CD4-positive, alpha-beta memory T cell (primary cell): ENCODE data around the gene SLCO3A1. TPM values are rescaled to one million over a fixed set of nuclear protein-coding genes. Genes with fewer than 3 reads are reported as not detected.

Experiments
- CTCF ChIA-PET: fragments of 350-600 bp; sonication (Branson Sonifier 250); formaldehyde crosslinking; loops from one replicate; lab custom pipeline; 2021; ENCODE audit warnings: inconsistent platforms; ENCODE audit not compliant: partially characterized antibody; lab: Charles Lee
- POLR2A ChIA-PET: fragments of 350-600 bp; sonication (Branson Sonifier 250); formaldehyde crosslinking; loops from one replicate; lab custom pipeline; 2021; ENCODE audit not compliant: partially characterized antibody; lab: Charles Lee
- DNase-seq, 5 donors: peaks; one replicate each; pipeline versions ENCODE4 v3.0.0 to v3.0.0-alpha.2; 2020 to 2022; ENCODE audit warnings: mixed read lengths in 1 of 5
- H3K27ac ChIP-seq: one replicate; pipeline ENCODE4 v1.7.0; 2013; ENCODE audit warnings: low read depth, low read length
- H3K27me3 ChIP-seq: 2 replicates; pipeline ENCODE4 v1.7.0; 2013; ENCODE audit warnings: mild to moderate bottlenecking, low read length, moderate library complexity; ENCODE audit not compliant: insufficient read depth
- H3K36me3 ChIP-seq: 2 replicates; pipeline ENCODE4 v1.7.0; 2013; ENCODE audit warnings: mild to moderate bottlenecking, low read length, moderate library complexity; ENCODE audit not compliant: insufficient read depth
- H3K4me1 ChIP-seq: 2 replicates; pipeline ENCODE4 v1.7.0; 2013; ENCODE audit warnings: mild to moderate bottlenecking, low read length, moderate library complexity; ENCODE audit not compliant: insufficient read depth
- H3K4me3 ChIP-seq, 2 donors: one replicate each; pipeline ENCODE4 v1.7.0; 2013; ENCODE audit warnings: low read length in 2 of 2, mild to moderate bottlenecking in 1 of 2
- H3K9me3 ChIP-seq, 2 donors: one replicate each; pipeline ENCODE4 v1.7.0; 2013; ENCODE audit warnings: low read length in 2 of 2, control low read depth in 1 of 2; ENCODE audit not compliant: control insufficient read depth in 1 of 2
- H3K27ac Mint-ChIP-seq, 7 donors: one replicate each; pipeline ENCODE4 v1.8.0; 2020 to 2021; ENCODE audit warnings: mixed read lengths in 7 of 7, mild to moderate bottlenecking in 6 of 7, inconsistent platforms in 3 of 7, moderate library complexity in 3 of 7
- H3K27me3 Mint-ChIP-seq, 2 donors: one replicate each; pipeline ENCODE4 v1.8.0; 2020 to 2021; ENCODE audit warnings: mixed read lengths in 2 of 2
- H3K36me3 Mint-ChIP-seq, 2 donors: one replicate each; pipeline ENCODE4 v1.8.0; 2020 to 2021; ENCODE audit warnings: mixed read lengths in 2 of 2, inconsistent platforms in 1 of 2, mild to moderate bottlenecking in 1 of 2
- H3K4me1 Mint-ChIP-seq, 4 donors: one replicate each; pipeline ENCODE4 v1.8.0; 2020 to 2021; ENCODE audit warnings: mixed read lengths in 4 of 4, mild to moderate bottlenecking in 1 of 4
- H3K4me3 Mint-ChIP-seq, 8 donors: one replicate each; pipeline ENCODE4 v1.8.0; 2020 to 2021; ENCODE audit warnings: mixed read lengths in 8 of 8, mild to moderate bottlenecking in 7 of 8, moderate library complexity in 6 of 8, inconsistent platforms in 3 of 8
- H3K9me3 Mint-ChIP-seq, 8 donors: one replicate each; pipeline ENCODE4 v1.8.0; 2020 to 2021; ENCODE audit warnings: mixed read lengths in 8 of 8, mild to moderate bottlenecking in 5 of 8, inconsistent platforms in 3 of 8, moderate library complexity in 1 of 8
- intact Hi-C: fragments of 100-400 bp; cut with micrococcal nuclease; formaldehyde crosslinking; loops from one replicate; pipeline ENCODE4 v1.15.1; 2023
- polyA plus RNA-seq, 2 donors: library from polyadenylated mRNA; unstranded; fragments of 300-500 nt; fragmentation: Illumina TruSeq; gene quantifications; one replicate each; pipeline ENCODE4 v1.2.3, GENCODE V29; 2021
- total RNA-seq, 2 experiments: library from RNA; stranded (reverse); gene quantifications; one replicate each; pipeline ENCODE4 v1.2.3, GENCODE V29; 2021

Gene SLCO3A1
- total and polyA plus RNA-seq, 4 experiments from 2014 or later = 30.9 to 61.3 (median 31.9) TPM

GRCh38 chr15:91855684-91856489 is 2.4 kb downstream of the SLCO3A1 start:
- H3K27ac ChIP-seq = peak overlapping the region; percentile 54
- ChIA-PET POLR2A (interaction anchor here (1.4 to 2.4 kb wide), 2 partner anchors 12 to 150 kb away, joined by 8 to 9 read pairs; no protein-coding TSS in a partner anchor), CTCF (interaction anchor here (0.9 to 9.6 kb wide), 5 partner anchors 9 to 150 kb away, joined by 3 to 112 read pairs (median 4); no protein-coding TSS in a partner anchor)
- H3K9me3 ChIP-seq = no peaks in the 10 kb centered on the region
- peaks cover 82% of the 10 kb centered on the region for H3K4me1 ChIP-seq
- Mint-ChIP-seq H3K4me3 (peak overlapping the region; percentile 68 to 96 (median 91)), H3K27me3 (no peaks in the 10 kb centered on the region), H3K36me3 (peaks cover 6 to 13% of the 10 kb centered on the region in 2 donors), H3K9me3 (peaks cover 0 to 2% (median 0%) of the 10 kb centered on the region in 8 donors), H3K27ac (peak overlapping the region; percentile 92 to 98 (median 96)), H3K4me1 (peaks cover 60 to 85% (median 73%) of the 10 kb centered on the region in 4 donors)
- intact Hi-C loops = loop anchor here (2.0 to 5.0 kb wide), 3 partner anchors 149 to 924 kb away; partner anchors contain the start of gene HDDC3
- no peak for DNase-seq
- H3K36me3 ChIP-seq = no peaks in the 10 kb centered on the region
- no peaks in the 10 kb centered on the region for H3K27me3 ChIP-seq
- peak overlapping the region; percentile 7 to 74 for H3K4me3 ChIP-seq

- intact Hi-C loops = loop anchor here (1.0 to 5.0 kb wide), 3 partner anchors 10 to 925 kb away; partner anchors contain the start of gene HDDC3
- Mint-ChIP-seq H3K4me1 (peaks cover 55 to 85% (median 72%) of the 10 kb centered on the region in 4 donors), H3K27me3 (no peaks in the 10 kb centered on the region), H3K4me3 (peak overlapping the region; percentile 48 to 96 (median 90)), H3K27ac (peak overlapping the region; percentile 92 to 98 (median 96)), H3K9me3 (peaks cover 0 to 2% (median 0%) of the 10 kb centered on the region in 8 donors), H3K36me3 (peaks cover 6 to 13% of the 10 kb centered on the region in 2 donors)
- Histone ChIP-seq H3K27ac (peak overlapping the region; percentile 54), H3K27me3 (no peaks in the 10 kb centered on the region), H3K36me3 (no peaks in the 10 kb centered on the region), H3K4me3 (peak overlapping the region; percentile 14 to 30), H3K4me1 (peaks cover 82% of the 10 kb centered on the region), H3K9me3 (no peaks in the 10 kb centered on the region)
- ChIA-PET POLR2A (no interaction called here), CTCF (no interaction called here)
- peak in 3 of 5 donors; percentile 30 to 65 (median 42) for DNase-seq
These were observed 3.7 kb downstream of the SLCO3A1 start for GRCh38 chr15:91857224-91857585.

- intact Hi-C loops = loop anchor here (1.0 to 5.0 kb wide), 3 partner anchors 10 to 925 kb away; partner anchors contain the start of gene HDDC3
- Histone ChIP-seq H3K36me3 (no peaks in the 10 kb centered on the region), H3K27ac (peak overlapping the region; percentile 54), H3K4me3 (no peak overlapping the region), H3K27me3 (no peaks in the 10 kb centered on the region), H3K4me1 (peaks cover 83% of the 10 kb centered on the region), H3K9me3 (no peaks in the 10 kb centered on the region)
- Mint-ChIP-seq H3K4me1 (peaks cover 56 to 85% (median 74%) of the 10 kb centered on the region in 4 donors), H3K27me3 (no peaks in the 10 kb centered on the region), H3K9me3 (peaks cover 0 to 2% (median 0%) of the 10 kb centered on the region in 8 donors), H3K4me3 (peak overlapping the region; percentile 48 to 96 (median 90)), H3K27ac (peak overlapping the region; percentile 92 to 98 (median 96)), H3K36me3 (peaks cover 6 to 13% of the 10 kb centered on the region in 2 donors)
- peak; percentile 83 to 91 (median 85) for DNase-seq
- ChIA-PET POLR2A (no interaction called here), CTCF (interaction anchor here (1.0 to 1.8 kb wide), 3 partner anchors 8 to 219 kb away, joined by 3 to 5 read pairs (median 3); no protein-coding TSS in a partner anchor)
These were observed 4.3 kb downstream of the SLCO3A1 start for GRCh38 chr15:91857772-91858171.

GRCh38 chr15:91860498-91860897 is 7.0 kb downstream of the SLCO3A1 start:
- no peaks in the 10 kb centered on the region for H3K9me3 ChIP-seq
- H3K27me3 ChIP-seq = no peaks in the 10 kb centered on the region
- H3K27ac ChIP-seq = no peak overlapping the region
- H3K4me1 ChIP-seq = peaks cover 99% of the 10 kb centered on the region
- Mint-ChIP-seq H3K27ac (peak overlapping the region in 5 of 7 donors; percentile 6 to 75 (median 42)), H3K9me3 (peaks cover 0 to 2% (median 0%) of the 10 kb centered on the region in 8 donors), H3K4me3 (peak overlapping the region in 1 of 8 donors; percentile 6), H3K27me3 (no peaks in the 10 kb centered on the region), H3K36me3 (peaks cover 4 to 6% of the 10 kb centered on the region in 2 donors), H3K4me1 (peaks cover 66 to 98% (median 86%) of the 10 kb centered on the region in 4 donors)
- ChIA-PET POLR2A (no interaction called here), CTCF (interaction anchor here (11.5 kb wide), 1 partner anchor 9 kb away, joined by 112 read pairs; the partner anchor contains the start of gene SLCO3A1)
- intact Hi-C loops = loop anchor here (5.0 kb wide), 1 partner anchor 37 kb away; no protein-coding TSS in a partner anchor
- DNase-seq = no peak
- no peak overlapping the region for H3K4me3 ChIP-seq
- H3K36me3 ChIP-seq = no peaks in the 10 kb centered on the region

GRCh38 chr15:91861223-91861622 is 7.7 kb downstream of the SLCO3A1 start:
- no peaks in the 10 kb centered on the region for H3K36me3 ChIP-seq
- H3K4me1 ChIP-seq = peaks cover 99% of the 10 kb centered on the region
- Mint-ChIP-seq H3K36me3 (peaks cover 4 to 6% of the 10 kb centered on the region in 2 donors), H3K4me3 (peak overlapping the region in 6 of 8 donors; percentile 17 to 66 (median 50)), H3K27me3 (no peaks in the 10 kb centered on the region), H3K4me1 (peaks cover 67 to 98% (median 87%) of the 10 kb centered on the region in 4 donors), H3K9me3 (peaks cover 0 to 2% (median 0%) of the 10 kb centered on the region in 8 donors), H3K27ac (peak overlapping the region in 4 of 7 donors; percentile 30 to 75 (median 46))
- CTCF ChIA-PET = interaction anchor here (11.5 kb wide), 1 partner anchor 10 kb away, joined by 112 read pairs; the partner anchor contains the start of gene SLCO3A1
- intact Hi-C loops = loop anchor here (5.0 kb wide), 1 partner anchor 36 kb away; no protein-coding TSS in a partner anchor
- H3K27ac ChIP-seq = no peak overlapping the region
- no peak overlapping the region for H3K4me3 ChIP-seq
- H3K27me3 ChIP-seq = no peaks in the 10 kb centered on the region
- DNase-seq = no peak
- POLR2A ChIA-PET = no interaction called here
- no peaks in the 10 kb centered on the region for H3K9me3 ChIP-seq

- DNase-seq = no peak
- Histone ChIP-seq H3K27ac (no peak overlapping the region), H3K4me1 (peaks cover 100% of the 10 kb centered on the region), H3K9me3 (no peaks in the 10 kb centered on the region), H3K4me3 (no peak overlapping the region), H3K36me3 (no peaks in the 10 kb centered on the region), H3K27me3 (no peaks in the 10 kb centered on the region)
- no peaks in the 10 kb centered on the region for H3K9me3 Mint-ChIP-seq
- no peaks in the 10 kb centered on the region for H3K27me3 Mint-ChIP-seq
- H3K27ac Mint-ChIP-seq = peak overlapping the region in 4 of 7 donors; percentile 43 to 79 (median 54)
- H3K4me3 Mint-ChIP-seq = peak overlapping the region in 4 of 8 donors; percentile 4 to 67 (median 58)
- H3K4me1 Mint-ChIP-seq = peaks cover 65 to 98% (median 86%) of the 10 kb centered on the region in 4 donors
- ChIA-PET CTCF (interaction anchor here (1.0 to 11.5 kb wide), 5 partner anchors 12 to 215 kb away, joined by 4 to 112 read pairs (median 5); partner anchors contain the start of gene SLCO3A1), POLR2A (interaction anchor here (3.6 kb wide), 1 partner anchor 9 kb away, joined by 26 read pairs; the partner anchor contains the start of gene SLCO3A1)
- intact Hi-C loops = loop anchor here (5.0 kb wide), 1 partner anchor 34 kb away; no protein-coding TSS in a partner anchor
- peaks cover under 1 to 6% of the 10 kb centered on the region in 2 donors for H3K36me3 Mint-ChIP-seq
These were observed 9.5 kb downstream of the SLCO3A1 start for GRCh38 chr15:91862891-91863504.
